ENCODE measurements around the gene WIPF1.

The WIPF1 gene

GRCh38 chr2:174571669-174572323 is 25.8 kb downstream of the WIPF1 start:
- Histone ChIP-seq H3K9me3 (ENCODE audit: insufficient read depth, low read depth, low read length) (no peaks in the 10 kb centered on the region), H3K27ac (ENCODE audit: low read depth, low read length) (no peak overlapping the region), H3K4me1 (ENCODE audit: insufficient read depth, low read length) (no peaks in the 10 kb centered on the region), H3K4me3 (ENCODE audit: low read length) (no peak overlapping the region), H3K27me3 (ENCODE audit: insufficient read depth, low read length) (no peaks in the 10 kb centered on the region), H3K36me3 (ENCODE audit: insufficient read depth, low read length) (peaks cover 10% of the 10 kb centered on the region; the same call in 1 of the 2 replicates), H3K9ac (ENCODE audit: low read depth, low read length) (no peak overlapping the region)
- 94% methylated on average over 33 of the region's 33 CpGs for WGBS

GRCh38 chr2:174570318-174570958 is 27.2 kb downstream of the WIPF1 start:
- H3K9me3 ChIP-seq (ENCODE audit: insufficient read depth, low read depth, low read length): no peaks in the 10 kb centered on the region
- H3K27ac ChIP-seq (ENCODE audit: low read depth, low read length): no peak overlapping the region
- peaks cover 10% of the 10 kb centered on the region; the same call in 1 of the 2 replicates for H3K36me3 ChIP-seq (ENCODE audit: insufficient read depth, low read length)
- H3K4me3 ChIP-seq (ENCODE audit: low read length): no peak overlapping the region
- no peaks in the 10 kb centered on the region for H3K27me3 ChIP-seq (ENCODE audit: insufficient read depth, low read length)
- WGBS: 93% methylated on average over 8 of the region's 8 CpGs
- H3K9ac ChIP-seq (ENCODE audit: low read depth, low read length): no peak overlapping the region
- H3K4me1 ChIP-seq (ENCODE audit: insufficient read depth, low read length): no peaks in the 10 kb centered on the region

DNA sequence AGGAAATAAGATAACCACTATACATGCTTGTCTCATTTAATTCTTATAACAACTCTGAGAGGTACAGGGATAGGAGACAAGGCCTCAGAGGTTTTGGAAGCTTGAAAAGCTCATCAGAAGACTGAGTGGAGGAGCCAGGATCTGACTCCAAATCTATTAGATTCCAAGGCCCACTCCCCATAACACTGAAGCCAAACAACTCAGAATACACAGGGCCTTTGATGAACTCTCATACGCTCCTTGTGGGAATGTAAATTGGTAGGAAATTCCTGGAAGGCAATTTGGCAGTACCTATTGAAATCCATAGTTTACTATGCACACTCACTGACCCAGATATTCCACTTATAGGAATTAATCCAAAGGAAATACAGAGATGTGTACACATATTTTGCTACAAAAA is 27.9 kb downstream of the WIPF1 start:
- peaks cover 10% of the 10 kb centered on the region; the same call in 1 of the 2 replicates for H3K36me3 ChIP-seq (ENCODE audit: insufficient read depth, low read length)

GRCh38 chr2:174568425-174568824 is 29.2 kb downstream of the WIPF1 start:
- no peak overlapping the region for H3K27ac ChIP-seq (ENCODE audit: low read depth, low read length)
- H3K4me1 ChIP-seq (ENCODE audit: insufficient read depth, low read length): no peaks in the 10 kb centered on the region
- H3K4me3 ChIP-seq (ENCODE audit: low read length): no peak overlapping the region
- peaks cover 10% of the 10 kb centered on the region; the same call in 1 of the 2 replicates for H3K36me3 ChIP-seq (ENCODE audit: insufficient read depth, low read length)
- no peak overlapping the region for H3K9ac ChIP-seq (ENCODE audit: low read depth, low read length)
- no peaks in the 10 kb centered on the region for H3K9me3 ChIP-seq (ENCODE audit: insufficient read depth, low read depth, low read length)
- H3K27me3 ChIP-seq (ENCODE audit: insufficient read depth, low read length): no peaks in the 10 kb centered on the region

More for the DNA sequence above, 27.9 kb downstream of the WIPF1 start:
- no CpG with 5 or more reads among the region's 1 CpG for WGBS
- Histone ChIP-seq H3K4me3 (ENCODE audit: low read length) (no peak overlapping the region), H3K27ac (ENCODE audit: low read depth, low read length) (no peak overlapping the region), H3K9me3 (ENCODE audit: insufficient read depth, low read depth, low read length) (no peaks in the 10 kb centered on the region), H3K4me1 (ENCODE audit: insufficient read depth, low read length) (no peaks in the 10 kb centered on the region), H3K9ac (ENCODE audit: low read depth, low read length) (no peak overlapping the region), H3K27me3 (ENCODE audit: insufficient read depth, low read length) (no peaks in the 10 kb centered on the region)

DNA sequence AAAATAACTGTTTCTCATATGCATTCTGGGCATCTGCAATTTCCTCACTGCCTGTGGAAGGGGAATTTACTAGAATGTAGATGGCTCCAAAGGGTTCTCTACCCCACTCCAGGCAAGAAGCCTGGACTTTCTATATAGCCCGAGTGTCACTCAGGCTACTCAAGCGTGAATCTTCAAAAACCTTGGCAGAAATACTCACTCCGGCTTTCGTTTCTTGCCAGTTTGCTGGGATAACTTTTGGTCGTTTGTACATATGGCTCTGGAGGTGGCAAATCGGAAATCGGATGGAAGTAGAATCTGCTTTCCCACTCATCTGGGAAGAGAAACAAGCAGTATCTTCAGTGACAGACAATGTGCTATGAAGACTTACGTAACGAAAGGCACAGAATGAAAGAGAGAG is 30.7 kb downstream of the WIPF1 start:
- 95% methylated on average over 9 of the region's 9 CpGs for WGBS
- H3K27ac ChIP-seq (ENCODE audit: low read depth, low read length): no peak overlapping the region
- H3K27me3 ChIP-seq (ENCODE audit: insufficient read depth, low read length): no peaks in the 10 kb centered on the region
- no peaks in the 10 kb centered on the region for H3K9me3 ChIP-seq (ENCODE audit: insufficient read depth, low read depth, low read length)
- peaks cover 10% of the 10 kb centered on the region; the same call in 1 of the 2 replicates for H3K36me3 ChIP-seq (ENCODE audit: insufficient read depth, low read length)
- no peak overlapping the region for H3K9ac ChIP-seq (ENCODE audit: low read depth, low read length)
- H3K4me3 ChIP-seq (ENCODE audit: low read length): no peak overlapping the region
- H3K4me1 ChIP-seq (ENCODE audit: insufficient read depth, low read length): no peaks in the 10 kb centered on the region

- Histone ChIP-seq H3K36me3 (ENCODE audit: insufficient read depth, low read length) (no peaks in the 10 kb centered on the region), H3K27ac (ENCODE audit: low read depth, low read length) (no peak overlapping the region), H3K9me3 (ENCODE audit: insufficient read depth, low read depth, low read length) (no peaks in the 10 kb centered on the region), H3K9ac (ENCODE audit: low read depth, low read length) (no peak overlapping the region), H3K4me1 (ENCODE audit: insufficient read depth, low read length) (no peaks in the 10 kb centered on the region), H3K4me3 (ENCODE audit: low read length) (no peak overlapping the region), H3K27me3 (ENCODE audit: insufficient read depth, low read length) (no peaks in the 10 kb centered on the region)
- 96% methylated on average over 3 of the region's 5 CpGs for WGBS
Measured at GRCh38 chr2:174563530-174564282, 33.9 kb downstream of the WIPF1 start.

- Histone ChIP-seq H3K4me1 (ENCODE audit: insufficient read depth, low read length) (no peaks in the 10 kb centered on the region), H3K27me3 (ENCODE audit: insufficient read depth, low read length) (no peaks in the 10 kb centered on the region), H3K9me3 (ENCODE audit: insufficient read depth, low read depth, low read length) (no peaks in the 10 kb centered on the region), H3K27ac (ENCODE audit: low read depth, low read length) (no peak overlapping the region), H3K4me3 (ENCODE audit: low read length) (no peak overlapping the region), H3K36me3 (ENCODE audit: insufficient read depth, low read length) (no peaks in the 10 kb centered on the region), H3K9ac (ENCODE audit: low read depth, low read length) (no peak overlapping the region)
- 90% methylated on average over 5 of the region's 5 CpGs for WGBS
Measured at GRCh38 chr2:174561972-174562370, 35.6 kb downstream of the WIPF1 start.

DNA sequence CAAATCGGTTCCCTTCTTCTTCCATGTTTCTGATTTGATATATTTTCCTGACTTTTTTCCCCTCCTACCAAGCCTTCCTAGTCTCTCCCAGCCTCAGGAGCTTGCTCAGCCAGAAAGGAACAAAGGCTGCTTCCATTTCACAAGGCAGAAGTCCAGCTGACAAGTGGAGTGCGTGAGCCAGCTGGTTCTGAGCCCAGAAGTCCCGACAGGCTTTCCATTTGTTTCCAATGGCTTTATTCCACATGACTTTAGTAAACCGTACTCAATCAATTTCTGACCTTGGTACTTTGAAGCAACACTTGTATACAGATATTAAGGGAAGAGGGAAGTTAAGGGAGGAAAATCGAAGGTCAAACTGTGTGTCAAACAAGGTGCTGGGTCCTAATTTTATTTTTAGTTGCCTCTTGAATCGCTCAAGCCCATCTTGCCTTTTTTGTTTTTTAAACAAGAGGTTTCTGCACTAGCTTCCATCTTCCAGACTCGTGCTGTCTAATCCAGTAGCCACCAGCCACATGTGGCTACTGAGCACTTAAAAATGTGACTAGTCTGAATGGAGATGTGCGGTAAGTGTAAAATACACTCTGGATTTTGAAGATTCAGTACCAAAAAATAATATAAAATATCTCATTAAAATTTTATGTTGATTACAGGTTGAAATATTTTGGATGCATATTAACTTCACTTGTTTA is 36.2 kb downstream of the WIPF1 start:
- H3K36me3 ChIP-seq (ENCODE audit: insufficient read depth, low read length): no peaks in the 10 kb centered on the region
- H3K27me3 ChIP-seq (ENCODE audit: insufficient read depth, low read length): no peaks in the 10 kb centered on the region
- no peaks in the 10 kb centered on the region for H3K9me3 ChIP-seq (ENCODE audit: insufficient read depth, low read depth, low read length)
- WGBS: 82% methylated on average over 7 of the region's 8 CpGs
- no peak overlapping the region for H3K27ac ChIP-seq (ENCODE audit: low read depth, low read length)
- no peak overlapping the region for H3K4me3 ChIP-seq (ENCODE audit: low read length)
- no peaks in the 10 kb centered on the region for H3K4me1 ChIP-seq (ENCODE audit: insufficient read depth, low read length)
- H3K9ac ChIP-seq (ENCODE audit: low read depth, low read length): no peak overlapping the region

GRCh38 chr2:174560737-174561136 is 36.9 kb downstream of the WIPF1 start:
- H3K27me3 ChIP-seq (ENCODE audit: insufficient read depth, low read length): no peaks in the 10 kb centered on the region
- no peaks in the 10 kb centered on the region for H3K9me3 ChIP-seq (ENCODE audit: insufficient read depth, low read depth, low read length)
- H3K27ac ChIP-seq (ENCODE audit: low read depth, low read length): no peak overlapping the region
- H3K9ac ChIP-seq (ENCODE audit: low read depth, low read length): no peak overlapping the region
- H3K4me3 ChIP-seq (ENCODE audit: low read length): no peak overlapping the region
- no peaks in the 10 kb centered on the region for H3K4me1 ChIP-seq (ENCODE audit: insufficient read depth, low read length)
- no peaks in the 10 kb centered on the region for H3K36me3 ChIP-seq (ENCODE audit: insufficient read depth, low read length)

DNA sequence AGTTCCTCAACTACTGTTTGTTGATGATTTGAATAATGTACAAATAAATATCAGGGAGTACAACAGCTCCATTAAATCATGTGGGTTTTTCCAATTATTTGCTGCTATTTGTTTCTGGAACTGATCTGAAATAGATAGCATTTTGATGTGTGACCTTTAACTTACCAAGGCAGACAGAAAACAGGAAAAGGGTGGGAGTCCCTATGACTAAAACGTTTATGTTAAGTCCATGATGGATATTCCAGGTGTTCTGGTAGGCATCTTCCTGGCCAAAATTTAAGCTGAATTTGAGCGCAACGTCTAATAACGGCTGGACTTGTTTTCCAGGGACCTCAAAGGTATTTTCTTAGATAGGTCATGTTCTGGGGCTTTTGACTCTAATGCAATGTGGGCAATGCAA is 41.6 kb downstream of the WIPF1 start:
- Histone ChIP-seq H3K27ac (ENCODE audit: low read depth, low read length) (no peak overlapping the region), H3K4me3 (ENCODE audit: low read length) (no peak overlapping the region), H3K27me3 (ENCODE audit: insufficient read depth, low read length) (no peaks in the 10 kb centered on the region), H3K36me3 (ENCODE audit: insufficient read depth, low read length) (no peaks in the 10 kb centered on the region), H3K9me3 (ENCODE audit: insufficient read depth, low read depth, low read length) (peaks cover 4% of the 10 kb centered on the region; the same call in 1 of the 2 replicates), H3K9ac (ENCODE audit: low read depth, low read length) (no peak overlapping the region), H3K4me1 (ENCODE audit: insufficient read depth, low read length) (no peaks in the 10 kb centered on the region)
- WGBS: 93% methylated on average over 4 of the region's 4 CpGs
